Liver (tissue), 9 donors: ENCODE measurements around the gene BANK1. TPM values are rescaled to one million over a fixed set of nuclear protein-coding genes. Genes with fewer than 3 reads are reported as not detected.

Source experiments
- DNase-seq: peaks from one replicate; pipeline ENCODE4 v3.0.0-alpha.2; 2017; ENCODE audit warnings: low spot score
- H3K27ac ChIP-seq, 2 donors: one replicate each; pipeline ENCODE4 v1.7.0; 2013; ENCODE audit warnings: inconsistent platforms in 2 of 2, low read length in 2 of 2, control low read depth in 1 of 2, low read depth in 1 of 2, mild to moderate bottlenecking in 1 of 2
- H3K27me3 ChIP-seq, 4 donors: one replicate each; pipeline versions ENCODE4 v1.6.1 to v1.7.0; 2013; ENCODE audit warnings: low read length in 3 of 4, inconsistent platforms in 1 of 4, mild to moderate bottlenecking in 1 of 4, moderate library complexity in 1 of 4; ENCODE audit not compliant: control insufficient read depth in 4 of 4, insufficient read depth in 4 of 4
- H3K36me3 ChIP-seq, 4 donors: one replicate each; pipeline versions ENCODE4 v1.6.1 to v1.7.0; 2013; ENCODE audit warnings: low read length in 3 of 4, mild to moderate bottlenecking in 3 of 4, low read depth in 1 of 4, moderate library complexity in 1 of 4; ENCODE audit not compliant: control insufficient read depth in 4 of 4, insufficient read depth in 3 of 4
- H3K4me1 ChIP-seq, 4 donors: one replicate each; pipeline versions ENCODE4 v1.6.1 to v1.7.0; 2013; ENCODE audit warnings: low read length in 3 of 4, mild to moderate bottlenecking in 3 of 4, moderate library complexity in 1 of 4; ENCODE audit not compliant: control insufficient read depth in 4 of 4, insufficient read depth in 4 of 4
- H3K4me3 ChIP-seq, 3 donors: one replicate each; pipeline versions ENCODE4 v1.6.1 to v1.7.0; 2013; ENCODE audit warnings: low read length in 3 of 3, control low read depth in 1 of 3, low read depth in 1 of 3, mild to moderate bottlenecking in 1 of 3
- H3K9ac ChIP-seq, 2 donors: one replicate each; pipeline ENCODE4 v1.7.0; 2013; ENCODE audit warnings: low read length in 2 of 2, mild to moderate bottlenecking in 2 of 2, moderate library complexity in 2 of 2, control low read depth in 1 of 2, low read depth in 1 of 2
- H3K9me3 ChIP-seq, 4 donors: one replicate each; pipeline versions ENCODE4 v1.6.1 to v1.7.0; 2013; ENCODE audit warnings: low read length in 3 of 4; ENCODE audit not compliant: control insufficient read depth in 4 of 4
- EGR1 ChIP-seq, 2 donors: IDR thresholded peaks; 2 replicates each; pipeline ENCODE4 v1.6.1; 2016 to 2018; ENCODE audit warnings: antibody characterized with exemption in 2 of 2, low read depth in 2 of 2
- FOXA1 ChIP-seq: IDR thresholded peaks from 2 replicates; pipeline ENCODE4 v1.6.1; 2016; ENCODE audit warnings: antibody characterized with exemption
- FOXA2 ChIP-seq: IDR thresholded peaks from 2 replicates; pipeline ENCODE4 v1.6.1; 2016; ENCODE audit warnings: antibody characterized with exemption
- GABPA ChIP-seq, 2 donors: IDR thresholded peaks in 1 of 2; conservative IDR thresholded peaks in 1 of 2; 2 replicates each; pipeline ENCODE4 v1.6.1; 2016; ENCODE audit warnings: antibody characterized with exemption in 2 of 2, mild to moderate bottlenecking in 1 of 2, moderate library complexity in 1 of 2
- HNF4A ChIP-seq, 2 donors: conservative IDR thresholded peaks; 2 replicates each; pipeline ENCODE4 v1.6.1; 2016; ENCODE audit warnings: antibody characterized with exemption in 2 of 2, mild to moderate bottlenecking in 2 of 2
- HNF4G ChIP-seq: IDR thresholded peaks from 2 replicates; pipeline ENCODE4 v1.6.1; 2016; ENCODE audit warnings: antibody characterized with exemption
- JUND ChIP-seq, 2 donors: IDR thresholded peaks; 2 replicates each; pipeline ENCODE4 v1.6.1; 2016; ENCODE audit warnings: antibody characterized with exemption in 2 of 2
- NR2F2 ChIP-seq: IDR thresholded peaks from 2 replicates; pipeline ENCODE4 v1.6.1; 2016; ENCODE audit warnings: antibody characterized with exemption
- RAD21 ChIP-seq, 2 donors: IDR thresholded peaks; 2 replicates each; pipeline ENCODE4 v1.6.1; 2016; ENCODE audit warnings: antibody characterized with exemption in 2 of 2, mild to moderate bottlenecking in 2 of 2
- RXRA ChIP-seq, 2 donors: IDR thresholded peaks; 2 replicates each; pipeline ENCODE4 v1.6.1; 2017 to 2018; ENCODE audit warnings: antibody characterized with exemption in 2 of 2, mild to moderate bottlenecking in 1 of 2
- SP1 ChIP-seq: IDR thresholded peaks from 2 replicates; pipeline ENCODE4 v1.6.1; 2018; ENCODE audit warnings: antibody characterized with exemption, mild to moderate bottlenecking
- TAF1 ChIP-seq: conservative IDR thresholded peaks from 2 replicates; pipeline ENCODE4 v1.6.1; 2016; ENCODE audit warnings: antibody characterized with exemption, mild to moderate bottlenecking
- YY1 ChIP-seq: IDR thresholded peaks from 2 replicates; pipeline ENCODE4 v1.6.1; 2016; ENCODE audit warnings: antibody characterized with exemption, mild to moderate bottlenecking
- WGBS: extraction: QIAGEN DNeasy Blood & Tissue Kit; methylation state at CpG from one replicate; pipeline ENCODE4 v1.1.7; 2013; 5-methylcytosine and 5-hydroxymethylcytosine counted together
- polyA plus RNA-seq, 2 donors: library from polyadenylated mRNA; stranded (reverse) in 1 of 2; unstranded in 1 of 2; fragments of 200-250 nt in 1 of 2; fragments of >200 nt in 1 of 2; fragmentation: Nextera tagmentation in 1 of 2; extraction: Ambion mirVana in 1 of 2; gene quantifications; one replicate each; pipeline versions ENCODE4 v1.2.1 to v1.2.3, GENCODE V29; 2013 to 2015
- total RNA-seq, 2 donors: library from RNA; depleted of rRNA; stranded (reverse); fragments of >200 nt; gene quantifications; one replicate each; pipeline ENCODE4 v1.2.3, GENCODE V29; 2014
- TF ChIP-seq, protein P1 (sequence below): IDR thresholded peaks from 2 replicates; pipeline ENCODE4 v1.6.1; 2016; ENCODE audit warnings: antibody characterized with exemption
- TF ChIP-seq, protein P2 (sequence below): fragments of 150-350 bp; IDR thresholded peaks from 2 replicates; pipeline ENCODE4 v1.5.1; 2017; ENCODE audit warnings: improper control_type of control experiment, low read depth, low read length; ENCODE audit not compliant: missing input control
- TF ChIP-seq, protein P3 (sequence below): IDR thresholded peaks from 2 replicates; pipeline ENCODE4 v1.6.1; 2016; ENCODE audit warnings: antibody characterized with exemption
- TF ChIP-seq, protein P4 (sequence below): IDR thresholded peaks from 2 replicates; pipeline ENCODE4 v1.6.1; 2016; ENCODE audit warnings: antibody characterized with exemption, mild to moderate bottlenecking
- TF ChIP-seq, protein P5 (sequence below): IDR thresholded peaks from 2 replicates; pipeline ENCODE4 v1.6.1; 2016; ENCODE audit warnings: antibody characterized with exemption
- donor health status: healthy.
- donor health status: healthy.
- donor health status: healthy.
- donor health status: healthy.
- donor health status: healthy.

The BANK1 gene
- total and polyA plus RNA-seq, 4 donors, result 0.06 to 1.7 (median 0.35) TPM

- DNase-seq, result no peak
- TF ChIP-seq, protein P1, sequence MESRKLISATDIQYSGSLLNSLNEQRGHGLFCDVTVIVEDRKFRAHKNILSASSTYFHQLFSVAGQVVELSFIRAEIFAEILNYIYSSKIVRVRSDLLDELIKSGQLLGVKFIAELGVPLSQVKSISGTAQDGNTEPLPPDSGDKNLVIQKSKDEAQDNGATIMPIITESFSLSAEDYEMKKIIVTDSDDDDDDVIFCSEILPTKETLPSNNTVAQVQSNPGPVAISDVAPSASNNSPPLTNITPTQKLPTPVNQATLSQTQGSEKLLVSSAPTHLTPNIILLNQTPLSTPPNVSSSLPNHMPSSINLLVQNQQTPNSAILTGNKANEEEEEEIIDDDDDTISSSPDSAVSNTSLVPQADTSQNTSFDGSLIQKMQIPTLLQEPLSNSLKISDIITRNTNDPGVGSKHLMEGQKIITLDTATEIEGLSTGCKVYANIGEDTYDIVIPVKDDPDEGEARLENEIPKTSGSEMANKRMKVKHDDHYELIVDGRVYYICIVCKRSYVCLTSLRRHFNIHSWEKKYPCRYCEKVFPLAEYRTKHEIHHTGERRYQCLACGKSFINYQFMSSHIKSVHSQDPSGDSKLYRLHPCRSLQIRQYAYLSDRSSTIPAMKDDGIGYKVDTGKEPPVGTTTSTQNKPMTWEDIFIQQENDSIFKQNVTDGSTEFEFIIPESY, result no peak
- TF ChIP-seq FOXA2, result no peak
- TF ChIP-seq NR2F2, result no peak
- TF ChIP-seq, protein P2, sequence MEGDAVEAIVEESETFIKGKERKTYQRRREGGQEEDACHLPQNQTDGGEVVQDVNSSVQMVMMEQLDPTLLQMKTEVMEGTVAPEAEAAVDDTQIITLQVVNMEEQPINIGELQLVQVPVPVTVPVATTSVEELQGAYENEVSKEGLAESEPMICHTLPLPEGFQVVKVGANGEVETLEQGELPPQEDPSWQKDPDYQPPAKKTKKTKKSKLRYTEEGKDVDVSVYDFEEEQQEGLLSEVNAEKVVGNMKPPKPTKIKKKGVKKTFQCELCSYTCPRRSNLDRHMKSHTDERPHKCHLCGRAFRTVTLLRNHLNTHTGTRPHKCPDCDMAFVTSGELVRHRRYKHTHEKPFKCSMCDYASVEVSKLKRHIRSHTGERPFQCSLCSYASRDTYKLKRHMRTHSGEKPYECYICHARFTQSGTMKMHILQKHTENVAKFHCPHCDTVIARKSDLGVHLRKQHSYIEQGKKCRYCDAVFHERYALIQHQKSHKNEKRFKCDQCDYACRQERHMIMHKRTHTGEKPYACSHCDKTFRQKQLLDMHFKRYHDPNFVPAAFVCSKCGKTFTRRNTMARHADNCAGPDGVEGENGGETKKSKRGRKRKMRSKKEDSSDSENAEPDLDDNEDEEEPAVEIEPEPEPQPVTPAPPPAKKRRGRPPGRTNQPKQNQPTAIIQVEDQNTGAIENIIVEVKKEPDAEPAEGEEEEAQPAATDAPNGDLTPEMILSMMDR, result no peak
- no peak for TF ChIP-seq EGR1 (IDR thresholded peaks at IDR 0.05; ENCODE audit: low read depth in 2 of 2)
- TF ChIP-seq GABPA (IDR thresholded peaks at IDR 0.05 in 1 of 2, conservative IDR thresholded peaks at IDR 0.05 in 1 of 2), result no peak
- TF ChIP-seq, protein P3, sequence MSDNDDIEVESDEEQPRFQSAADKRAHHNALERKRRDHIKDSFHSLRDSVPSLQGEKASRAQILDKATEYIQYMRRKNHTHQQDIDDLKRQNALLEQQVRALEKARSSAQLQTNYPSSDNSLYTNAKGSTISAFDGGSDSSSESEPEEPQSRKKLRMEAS, result no peak
- TF ChIP-seq, protein P4, sequence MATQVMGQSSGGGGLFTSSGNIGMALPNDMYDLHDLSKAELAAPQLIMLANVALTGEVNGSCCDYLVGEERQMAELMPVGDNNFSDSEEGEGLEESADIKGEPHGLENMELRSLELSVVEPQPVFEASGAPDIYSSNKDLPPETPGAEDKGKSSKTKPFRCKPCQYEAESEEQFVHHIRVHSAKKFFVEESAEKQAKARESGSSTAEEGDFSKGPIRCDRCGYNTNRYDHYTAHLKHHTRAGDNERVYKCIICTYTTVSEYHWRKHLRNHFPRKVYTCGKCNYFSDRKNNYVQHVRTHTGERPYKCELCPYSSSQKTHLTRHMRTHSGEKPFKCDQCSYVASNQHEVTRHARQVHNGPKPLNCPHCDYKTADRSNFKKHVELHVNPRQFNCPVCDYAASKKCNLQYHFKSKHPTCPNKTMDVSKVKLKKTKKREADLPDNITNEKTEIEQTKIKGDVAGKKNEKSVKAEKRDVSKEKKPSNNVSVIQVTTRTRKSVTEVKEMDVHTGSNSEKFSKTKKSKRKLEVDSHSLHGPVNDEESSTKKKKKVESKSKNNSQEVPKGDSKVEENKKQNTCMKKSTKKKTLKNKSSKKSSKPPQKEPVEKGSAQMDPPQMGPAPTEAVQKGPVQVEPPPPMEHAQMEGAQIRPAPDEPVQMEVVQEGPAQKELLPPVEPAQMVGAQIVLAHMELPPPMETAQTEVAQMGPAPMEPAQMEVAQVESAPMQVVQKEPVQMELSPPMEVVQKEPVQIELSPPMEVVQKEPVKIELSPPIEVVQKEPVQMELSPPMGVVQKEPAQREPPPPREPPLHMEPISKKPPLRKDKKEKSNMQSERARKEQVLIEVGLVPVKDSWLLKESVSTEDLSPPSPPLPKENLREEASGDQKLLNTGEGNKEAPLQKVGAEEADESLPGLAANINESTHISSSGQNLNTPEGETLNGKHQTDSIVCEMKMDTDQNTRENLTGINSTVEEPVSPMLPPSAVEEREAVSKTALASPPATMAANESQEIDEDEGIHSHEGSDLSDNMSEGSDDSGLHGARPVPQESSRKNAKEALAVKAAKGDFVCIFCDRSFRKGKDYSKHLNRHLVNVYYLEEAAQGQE, result no peak
- TF ChIP-seq TAF1, result no peak
- no peak for TF ChIP-seq RAD21 (IDR thresholded peaks at IDR 0.05)
- TF ChIP-seq JUND (IDR thresholded peaks at IDR 0.05), result no peak
- no peak for TF ChIP-seq HNF4G
- TF ChIP-seq HNF4A (conservative IDR thresholded peaks at IDR 0.05), result no peak
- TF ChIP-seq RXRA (IDR thresholded peaks at IDR 0.05), result no peak
- no peak for TF ChIP-seq YY1
- TF ChIP-seq FOXA1, result no peak
- TF ChIP-seq, protein P5, sequence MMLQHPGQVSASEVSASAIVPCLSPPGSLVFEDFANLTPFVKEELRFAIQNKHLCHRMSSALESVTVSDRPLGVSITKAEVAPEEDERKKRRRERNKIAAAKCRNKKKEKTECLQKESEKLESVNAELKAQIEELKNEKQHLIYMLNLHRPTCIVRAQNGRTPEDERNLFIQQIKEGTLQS, result no peak
- no peak for TF ChIP-seq SP1
- Histone ChIP-seq H3K36me3 (no peaks in the 10 kb centered on the region), H3K4me3 (no peak overlapping the region), H3K9me3 (no peaks in the 10 kb centered on the region), H3K27ac (no peak overlapping the region), H3K27me3 (no peaks in the 10 kb centered on the region), H3K4me1 (no peaks in the 10 kb centered on the region), H3K9ac (no peak overlapping the region)
- 55% methylated on average over 3 of the region's 3 CpGs for WGBS
Observed at GRCh38 chr4:101950258-101950979, 159.9 kb downstream of the BANK1 start.
